8988T (cell line): Measurements from ENCODE around the gene NTM.

Experiments used
- DNase-seq: peaks from one replicate; pipeline ENCODE4 v3.0.0; 2011

NTM gene

DNA sequence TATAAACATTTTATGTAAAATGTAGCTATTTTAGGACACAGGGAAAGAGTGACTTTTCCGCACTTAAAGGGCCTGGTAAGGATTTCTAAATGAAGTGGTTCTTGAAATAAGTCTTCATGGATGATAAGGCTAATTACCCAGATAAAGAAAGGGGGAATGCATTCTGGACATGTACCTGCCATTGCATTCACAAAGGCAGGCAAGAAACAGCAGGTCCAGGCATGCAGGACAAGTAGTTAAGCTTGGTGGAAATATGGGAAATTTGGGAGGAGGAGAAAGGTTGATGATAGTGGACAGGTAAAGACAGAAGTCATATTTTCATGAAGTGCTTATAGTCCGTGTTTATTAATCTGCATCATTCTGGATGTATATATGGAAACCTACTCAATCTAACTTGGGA lies 621.2 kb downstream of the NTM start:
- DNase-seq = no peak

DNA sequence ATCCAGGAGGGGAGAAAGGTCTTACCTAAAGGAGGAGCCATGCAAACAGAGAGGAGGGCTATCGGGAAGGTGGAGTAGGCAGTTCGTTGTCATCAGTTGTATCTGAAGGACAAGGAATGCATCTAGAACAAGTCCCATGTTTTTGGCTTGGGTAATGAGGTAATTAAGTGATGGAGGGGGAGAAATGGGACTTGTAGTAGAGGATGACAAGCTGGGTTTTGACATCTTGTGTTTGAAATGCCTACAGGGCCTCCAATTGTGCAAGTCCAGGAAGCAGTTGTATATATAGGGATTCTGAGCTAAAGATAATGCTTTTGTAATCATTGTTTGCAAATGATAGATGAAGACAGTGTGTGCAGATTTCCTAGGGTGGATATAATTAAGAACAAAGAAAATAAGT lies 622.8 kb downstream of the NTM start:
- no peak for DNase-seq

DNA sequence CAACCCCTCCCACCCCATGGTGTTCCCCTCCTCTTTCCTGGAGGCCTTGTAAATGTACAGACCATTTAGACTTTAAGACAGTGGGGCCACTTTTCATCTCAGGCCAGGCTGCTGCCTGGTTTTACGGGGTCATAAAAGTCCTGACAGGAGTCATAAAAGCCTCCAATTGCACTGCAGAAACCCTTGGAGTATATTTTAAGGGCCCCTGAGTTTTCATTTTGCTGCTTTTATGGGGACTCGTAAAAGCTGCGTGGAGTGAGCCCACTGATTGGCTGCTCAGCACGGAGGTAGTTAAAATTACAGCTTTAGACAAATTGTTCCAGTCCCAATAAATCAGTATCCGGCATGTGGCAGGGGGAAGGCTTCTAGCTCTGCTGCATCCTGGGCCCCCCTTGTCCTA lies 627.6 kb downstream of the NTM start:
- no peak for DNase-seq

DNA sequence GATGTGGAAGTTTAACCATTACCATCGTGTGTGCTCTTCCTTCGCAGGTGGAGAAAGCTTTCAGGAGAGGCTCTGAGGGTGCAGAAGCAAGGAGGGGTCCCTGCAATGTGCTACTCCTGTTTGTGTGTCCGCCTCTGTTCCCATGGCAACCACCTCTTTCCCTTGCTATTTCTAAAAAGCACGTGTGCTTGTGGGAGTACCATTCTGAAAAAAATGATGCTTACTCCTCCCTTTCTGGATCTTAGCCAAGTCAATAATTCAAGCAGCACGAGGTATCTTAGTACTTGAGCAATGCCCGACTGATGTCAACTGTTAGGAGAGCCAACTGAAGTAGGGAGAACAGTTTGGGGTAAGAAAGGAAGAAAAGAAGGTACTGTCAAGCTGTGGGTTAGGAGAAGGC lies 628.7 kb downstream of the NTM start:
- no peak for DNase-seq

DNA sequence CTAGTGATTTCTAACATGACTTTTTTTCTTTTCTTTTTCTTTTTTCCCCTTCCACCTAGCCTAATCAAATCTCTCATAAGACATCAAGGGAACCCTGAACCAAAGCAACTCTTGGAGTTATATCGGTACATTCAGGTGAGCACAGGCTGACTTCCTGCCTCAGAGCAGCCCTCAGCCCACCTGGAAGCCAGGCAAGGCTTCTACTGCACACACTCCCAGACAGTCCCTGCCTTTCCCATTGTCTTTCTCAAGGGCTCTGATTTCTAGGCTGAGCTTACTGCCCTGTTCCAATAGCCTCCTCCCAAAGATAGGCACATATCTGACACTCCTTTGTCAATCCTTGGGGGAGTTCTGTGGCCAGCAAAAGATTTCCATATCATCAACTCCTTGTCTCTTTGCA lies 629.5 kb downstream of the NTM start:
- no peak for DNase-seq

DNA sequence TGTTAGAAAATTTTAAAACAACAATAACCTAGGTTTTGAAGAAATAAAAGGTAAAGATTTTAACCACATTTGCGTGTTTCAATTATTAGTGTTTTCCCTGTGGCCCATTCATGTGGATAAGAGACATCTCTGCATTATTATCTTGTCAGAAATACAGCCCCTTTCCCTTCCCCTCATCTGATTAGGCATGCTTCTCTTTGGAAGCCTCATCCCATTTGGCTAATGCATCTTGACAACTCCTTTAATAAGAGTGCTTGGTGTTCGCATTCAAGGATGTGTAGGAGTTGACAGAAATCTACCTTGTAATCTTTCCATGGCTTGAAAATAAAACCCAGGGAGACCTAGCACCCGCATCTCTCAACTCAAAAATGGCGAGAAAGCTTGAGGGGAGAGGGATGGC lies 635.5 kb downstream of the NTM start:
- DNase-seq = no peak

DNA sequence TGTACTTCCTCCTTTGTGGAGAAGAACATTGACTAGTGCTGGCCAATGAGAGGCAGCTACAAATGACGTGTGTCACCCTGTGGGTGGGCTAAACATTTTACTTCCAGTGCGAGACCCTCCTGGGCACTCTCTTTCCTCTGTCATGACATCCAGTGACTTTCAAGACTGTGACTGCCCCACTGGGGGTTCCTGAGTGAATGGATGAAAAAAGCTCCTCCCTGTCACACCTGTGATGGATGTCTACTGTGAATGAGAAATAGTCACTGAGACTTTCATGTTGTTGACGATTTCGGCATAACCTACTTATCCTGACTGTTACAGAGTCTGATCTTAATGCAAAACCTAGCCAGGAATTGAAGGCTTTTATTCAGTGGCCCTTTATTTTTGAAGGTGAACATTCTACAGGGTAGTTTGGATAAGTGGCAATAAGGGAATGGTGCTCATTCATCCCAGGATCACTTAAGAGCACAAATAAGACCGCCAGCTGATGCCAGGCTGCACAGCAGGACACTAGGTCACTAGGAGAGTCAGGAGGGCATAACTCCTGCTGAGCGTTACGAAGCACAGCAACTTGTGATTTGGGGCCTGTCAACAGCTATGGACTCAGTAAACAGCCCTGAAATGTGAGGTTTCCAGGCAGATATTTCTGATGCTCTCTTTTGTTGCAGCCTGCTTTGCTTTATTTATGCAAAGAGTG lies 636.6 kb downstream of the NTM start:
- DNase-seq = no peak

DNA sequence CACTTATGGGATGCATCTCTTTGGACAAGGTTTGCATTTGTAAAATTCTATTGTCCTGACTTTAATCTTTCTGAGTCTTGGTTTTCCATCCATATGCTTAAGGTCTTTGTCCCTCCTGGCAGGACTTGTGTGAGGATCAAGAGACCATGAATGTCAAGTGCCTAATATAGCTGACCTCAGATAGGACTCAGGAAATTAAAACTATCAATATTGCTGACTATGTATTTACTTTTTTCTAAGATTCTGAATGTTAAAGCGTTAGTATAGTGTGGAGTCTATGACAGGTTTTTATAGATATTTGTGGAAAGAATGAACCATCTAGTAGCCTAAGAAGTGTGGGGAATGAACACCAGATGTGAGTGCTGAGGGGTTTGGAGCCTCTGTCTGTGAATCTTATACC lies 637.8 kb downstream of the NTM start:
- no peak for DNase-seq

DNA sequence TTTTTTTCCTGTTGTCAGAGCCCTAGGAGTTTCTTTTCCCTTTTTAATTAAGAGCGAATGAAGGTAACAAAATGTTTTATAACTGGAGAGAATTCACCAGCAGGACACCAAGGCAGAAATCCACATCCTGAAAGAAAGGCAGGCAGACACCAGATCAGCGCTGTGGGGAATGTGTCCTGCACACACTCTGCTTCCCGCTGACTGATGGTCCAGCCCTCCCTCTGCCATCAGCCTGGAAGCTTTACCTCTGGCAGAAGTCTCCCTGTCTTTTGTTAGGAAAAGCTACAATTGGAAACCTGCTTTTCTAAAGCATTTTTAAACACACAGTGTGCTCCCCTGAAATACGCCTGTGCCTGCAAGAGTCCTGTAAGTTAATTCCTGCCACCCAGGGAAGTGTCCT lies 638.5 kb downstream of the NTM start:
- DNase-seq = no peak

DNA sequence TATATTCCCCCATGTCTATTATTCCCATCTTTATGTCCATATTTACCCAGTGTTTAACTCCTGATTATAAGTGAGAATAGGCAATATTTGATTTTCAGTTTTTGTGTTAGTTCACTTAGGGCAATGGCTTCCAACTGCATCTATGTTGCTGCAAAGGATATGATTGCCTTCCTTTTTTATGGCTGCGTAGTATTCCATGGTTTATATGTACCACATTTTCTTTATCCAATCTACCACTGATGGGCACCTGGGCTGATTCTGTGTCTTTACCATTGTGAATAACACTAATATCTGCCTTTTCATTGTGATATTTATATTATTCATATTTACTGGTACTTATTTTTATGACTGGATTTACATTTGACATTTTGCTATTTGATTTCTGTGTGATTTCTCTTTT lies 649.6 kb downstream of the NTM start:
- DNase-seq = no peak

DNA sequence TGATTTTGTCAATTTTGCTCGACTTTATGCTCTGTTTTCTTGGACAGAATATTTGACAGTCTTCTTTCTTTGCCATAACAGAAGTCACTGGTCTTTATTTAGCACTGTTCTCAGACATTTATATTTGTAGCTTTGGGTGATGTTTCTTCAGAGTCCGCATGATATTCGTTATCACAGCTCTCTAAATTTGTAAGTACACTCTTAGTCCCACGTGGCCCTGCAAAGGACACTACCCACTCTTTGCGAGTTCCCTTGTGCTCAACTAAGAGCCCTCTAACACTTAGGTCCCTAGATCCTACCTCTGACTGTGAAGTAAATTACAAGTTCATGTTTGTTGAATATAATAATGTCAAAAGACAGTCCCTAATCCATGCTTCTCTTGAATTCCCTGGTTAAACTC lies 651.9 kb downstream of the NTM start:
- no peak for DNase-seq

DNA sequence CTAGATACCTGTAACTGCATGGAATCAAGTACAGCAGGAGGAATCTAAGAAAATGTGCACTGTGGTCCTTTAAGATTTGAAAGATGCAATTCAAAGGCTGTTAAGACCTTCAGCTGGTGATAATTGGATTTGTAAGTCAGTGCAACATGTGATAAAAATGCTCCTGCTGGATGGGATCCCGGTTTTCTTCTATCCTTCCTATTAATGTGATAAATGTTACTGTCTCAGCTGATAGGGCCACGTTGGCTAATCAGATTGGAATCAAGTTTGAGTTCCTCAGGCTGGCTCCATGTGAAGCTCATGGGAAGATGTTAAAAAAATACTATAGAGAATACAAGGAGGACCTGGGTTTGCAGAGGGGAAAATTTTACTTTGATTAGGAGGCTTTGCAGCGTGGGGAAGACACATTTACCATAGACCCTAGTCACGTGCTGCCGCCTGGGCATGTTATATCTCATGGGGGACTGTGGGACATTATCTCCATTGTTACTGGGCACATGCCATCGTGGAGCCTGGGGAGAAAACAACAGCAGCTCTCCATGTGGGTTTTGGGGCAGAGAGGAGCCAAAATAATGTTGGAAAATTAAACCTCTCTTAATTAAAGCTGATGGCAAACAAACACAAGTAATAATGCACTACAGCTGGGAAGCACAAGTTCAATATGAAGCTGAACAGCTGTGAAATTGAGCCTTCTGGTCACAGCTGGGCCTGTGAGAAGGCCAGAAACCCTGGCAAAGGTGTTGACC lies 652.5 kb downstream of the NTM start:
- no peak for DNase-seq

DNA sequence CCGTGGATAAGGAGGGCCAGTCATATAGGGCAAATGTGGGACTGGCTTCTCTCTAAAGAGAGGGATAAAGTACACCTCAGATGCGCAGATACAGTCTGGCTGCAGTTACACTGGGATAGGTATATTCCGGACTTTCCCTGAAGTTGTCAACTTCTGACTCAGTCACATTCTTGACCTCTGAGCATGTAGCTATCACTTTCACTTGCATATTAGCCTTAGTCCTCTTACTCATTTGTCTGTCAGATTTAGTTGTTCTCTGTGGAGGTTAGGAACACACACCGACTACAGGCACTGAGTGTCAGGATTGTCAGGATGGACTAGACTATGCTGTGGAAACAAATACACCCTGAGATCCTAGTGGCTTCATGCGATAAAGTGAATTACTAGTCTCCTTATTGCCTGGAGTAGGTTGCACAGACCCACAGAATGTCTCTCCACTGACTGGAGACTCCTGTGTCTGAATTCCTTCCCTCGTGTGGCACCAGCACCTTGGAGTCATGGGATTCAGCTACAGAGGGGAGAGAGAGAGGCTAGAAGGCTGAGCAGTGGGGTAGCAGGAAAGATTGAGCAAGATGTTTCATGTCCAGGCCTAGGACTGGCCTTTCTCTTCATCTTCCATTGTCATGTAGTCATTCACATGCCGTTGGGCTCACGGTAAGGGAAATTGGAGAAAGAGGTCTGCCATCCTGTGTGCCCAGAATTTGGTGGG lies 654.3 kb downstream of the NTM start:
- no peak for DNase-seq

DNA sequence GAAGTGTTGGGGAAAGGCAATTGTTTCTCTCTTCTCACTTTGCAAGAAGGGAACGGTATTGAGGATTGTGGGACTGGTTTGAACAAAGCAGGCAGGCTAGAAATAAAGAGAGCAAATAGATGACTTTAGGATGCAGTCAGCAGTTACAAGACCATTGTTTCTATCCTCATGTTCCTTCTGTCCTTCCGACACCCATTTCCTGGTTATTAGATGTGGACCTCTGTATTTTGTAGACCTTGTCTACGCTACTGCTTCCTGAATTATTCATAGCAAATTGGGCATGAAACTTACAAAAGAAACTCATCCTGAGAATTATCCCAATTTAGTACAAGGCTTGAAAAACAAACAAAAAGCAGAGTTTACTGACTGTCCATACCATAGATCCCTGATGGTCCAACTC lies 656.3 kb downstream of the NTM start:
- no peak for DNase-seq

DNA sequence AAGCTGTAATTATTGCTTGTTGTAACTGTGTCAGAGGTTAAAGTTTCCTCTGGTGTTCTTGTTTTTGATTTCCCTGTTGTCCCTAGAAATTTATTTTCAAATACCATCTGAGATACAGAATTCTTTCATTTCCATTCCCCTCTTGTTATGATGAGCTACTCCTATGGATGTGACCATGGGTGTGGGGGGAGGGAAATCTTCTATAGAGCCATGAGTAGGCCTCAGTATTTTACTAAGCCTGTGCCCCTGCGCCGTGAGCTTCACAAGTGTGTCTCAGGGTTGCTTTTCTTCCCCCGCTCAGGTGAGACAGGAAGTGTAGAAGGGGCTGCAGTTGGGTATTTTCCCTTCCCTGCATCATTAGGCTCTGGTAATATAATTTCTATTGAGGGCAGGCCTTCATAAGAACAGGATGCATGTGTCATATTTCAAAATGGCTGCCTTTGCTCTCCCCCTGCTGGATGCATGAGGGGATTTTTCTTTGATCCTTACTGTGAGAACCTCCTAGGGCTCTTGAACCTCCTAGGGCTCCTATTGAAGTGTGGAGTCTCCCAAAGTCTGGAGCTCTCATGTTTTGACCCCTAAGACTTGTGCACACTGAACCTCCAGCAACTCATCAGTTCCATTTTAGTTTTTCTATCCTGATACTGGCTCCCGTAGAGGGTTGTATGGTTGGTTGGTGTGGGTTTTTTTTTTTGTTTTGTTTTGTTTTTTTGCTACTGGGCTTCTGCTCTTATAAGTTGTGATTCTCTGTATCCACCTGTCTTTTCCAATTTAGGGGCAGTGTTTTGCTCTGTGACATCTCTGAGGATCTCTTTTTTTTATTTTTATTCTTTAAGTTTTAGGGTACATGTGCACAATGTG lies 658.2 kb downstream of the NTM start:
- DNase-seq = no peak

DNA sequence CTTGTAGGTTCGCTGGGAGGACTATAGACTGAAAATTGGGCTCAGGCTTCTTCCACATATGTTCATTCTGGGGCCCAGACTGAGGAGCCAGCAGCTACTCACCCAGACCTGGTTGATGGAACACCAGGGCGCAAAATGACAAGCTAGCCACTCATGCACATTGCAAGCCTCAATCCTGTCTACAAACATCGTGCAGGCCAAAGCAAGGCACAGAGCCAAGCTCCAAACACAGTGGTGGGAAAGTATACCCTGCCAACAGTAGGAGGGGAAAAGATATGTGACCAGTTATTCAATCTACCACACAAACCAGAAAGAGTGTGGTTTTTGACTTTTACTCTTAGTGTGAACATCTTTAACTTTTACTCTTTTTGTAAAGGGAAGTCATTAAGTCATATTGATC lies 660.5 kb downstream of the NTM start:
- DNase-seq = no peak

DNA sequence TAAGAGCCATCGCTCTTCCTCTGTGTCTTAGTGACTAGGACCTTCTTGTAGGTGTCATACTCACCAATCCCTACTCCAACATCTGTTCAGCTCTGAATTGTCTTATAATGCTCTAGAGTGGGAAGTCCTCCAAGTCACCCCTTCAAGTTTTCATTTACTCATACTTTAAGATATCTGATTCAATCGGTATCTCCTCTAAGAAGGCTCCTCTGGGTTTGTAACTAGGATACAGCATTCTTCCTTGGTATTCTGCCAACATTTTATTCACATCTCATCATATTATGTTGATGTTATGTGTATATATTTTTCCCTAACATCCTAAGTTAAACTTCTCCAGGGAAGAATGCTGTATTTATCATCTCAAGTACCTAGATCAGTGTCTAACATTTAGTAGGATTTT lies 662.1 kb downstream of the NTM start:
- DNase-seq = no peak

DNA sequence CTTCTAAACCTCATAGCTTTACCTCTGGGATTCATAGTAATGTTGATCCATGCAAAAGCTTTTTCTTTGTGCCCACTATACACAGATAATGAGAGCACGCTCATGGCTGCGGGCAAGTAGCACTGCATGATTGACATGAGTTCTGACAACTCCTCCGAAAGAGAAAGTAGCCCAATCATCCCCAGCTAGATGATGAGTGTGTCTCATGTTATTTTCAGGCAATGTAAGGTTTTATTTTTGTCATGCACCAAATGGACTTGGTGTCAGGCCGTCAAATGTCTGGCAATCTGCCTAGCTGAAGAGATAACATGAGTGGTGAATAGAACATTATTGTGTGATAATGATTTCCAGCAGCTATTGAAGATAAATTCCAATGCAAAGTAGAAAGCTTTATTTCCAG lies 662.6 kb downstream of the NTM start:
- no peak for DNase-seq

DNA sequence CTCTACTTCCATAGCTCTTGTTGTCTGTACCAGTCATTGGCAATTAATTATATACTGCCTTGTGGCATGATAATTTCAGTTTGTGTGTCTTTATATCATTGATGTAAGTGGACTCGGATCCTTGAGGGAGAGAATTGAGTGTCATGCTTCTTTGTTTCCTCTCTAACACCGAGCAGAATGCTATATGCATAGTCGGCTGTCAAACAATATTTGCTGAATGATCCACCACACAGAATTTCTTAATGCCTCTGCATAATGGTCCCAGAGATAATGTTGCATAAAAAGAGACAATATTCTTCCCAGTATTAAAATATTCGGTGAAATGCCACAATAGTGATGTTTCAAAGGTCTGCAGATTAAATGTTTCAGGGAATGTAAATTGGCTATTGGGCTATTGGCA lies 664.8 kb downstream of the NTM start:
- DNase-seq = no peak

DNA sequence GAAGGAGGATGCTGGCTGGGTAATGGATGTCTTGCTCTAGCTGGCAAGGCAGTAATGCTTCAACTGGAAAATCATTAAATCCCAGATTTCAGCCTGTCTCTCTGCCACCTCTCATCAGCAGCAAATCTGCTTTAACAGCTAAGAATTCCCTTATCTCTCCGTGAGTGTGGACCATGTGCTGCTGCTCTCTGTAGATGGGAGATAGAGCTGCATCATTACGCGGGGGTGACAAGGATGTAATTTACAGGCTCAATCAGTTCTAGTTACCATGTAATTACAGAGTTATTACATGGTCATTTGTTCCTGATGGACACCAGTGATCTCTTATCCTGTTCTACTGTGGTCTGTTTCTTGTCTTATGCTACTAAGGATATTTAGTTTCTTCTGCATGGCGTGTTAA lies 665.4 kb downstream of the NTM start:
- no peak for DNase-seq

DNA sequence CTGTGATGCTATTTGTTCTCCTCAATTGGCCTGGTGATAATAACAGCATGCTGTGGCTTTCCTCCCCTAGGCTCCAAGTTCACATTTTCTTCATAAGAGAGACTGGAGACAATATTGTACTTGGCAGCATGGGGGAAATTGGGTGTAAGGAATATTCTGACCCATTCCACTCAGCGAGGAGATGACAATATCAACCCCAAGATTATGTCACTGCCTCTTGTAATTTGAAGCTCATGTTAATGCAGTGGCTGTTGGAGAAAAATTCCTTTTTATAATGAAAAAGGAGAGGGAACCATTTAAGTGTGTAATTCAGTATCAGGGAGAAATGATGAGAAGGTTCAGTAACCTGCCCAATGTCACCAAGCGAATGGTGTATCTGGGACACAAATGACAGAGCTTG lies 665.8 kb downstream of the NTM start:
- DNase-seq = no peak

DNA sequence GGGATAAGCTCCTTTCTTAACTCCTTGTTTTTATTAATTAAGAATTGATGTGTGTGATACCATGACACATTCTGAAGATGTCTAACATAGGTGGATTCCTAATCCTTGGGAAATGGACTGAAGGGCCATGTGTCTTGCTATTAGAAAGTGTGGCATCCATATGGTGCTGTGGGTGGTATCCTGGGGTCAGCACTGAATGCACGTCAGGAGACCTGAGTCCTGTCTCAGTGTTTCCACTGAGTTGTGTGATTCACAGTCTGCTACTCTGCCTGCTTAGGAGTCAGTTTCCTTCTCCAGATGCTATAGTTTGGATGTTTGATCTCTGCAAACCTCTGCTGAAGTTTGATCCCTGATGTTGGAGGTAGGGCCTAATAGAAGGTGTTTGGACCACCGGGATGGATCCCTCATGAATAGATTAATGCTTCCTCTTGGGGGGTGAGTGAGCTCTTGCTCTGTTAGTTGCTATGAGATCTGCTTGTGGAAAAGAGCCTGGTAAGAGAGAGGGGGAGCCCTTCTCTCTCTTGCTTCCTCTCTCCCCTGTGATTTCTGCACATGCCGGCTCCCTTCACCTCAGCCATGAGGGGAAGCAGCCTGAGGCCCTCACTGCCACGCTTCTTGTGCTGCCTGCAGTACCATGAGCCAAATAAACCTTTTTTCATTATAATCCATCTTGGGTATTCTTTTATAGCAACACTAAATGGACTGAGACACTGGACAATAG lies 666.5 kb downstream of the NTM start:
- DNase-seq = no peak

DNA sequence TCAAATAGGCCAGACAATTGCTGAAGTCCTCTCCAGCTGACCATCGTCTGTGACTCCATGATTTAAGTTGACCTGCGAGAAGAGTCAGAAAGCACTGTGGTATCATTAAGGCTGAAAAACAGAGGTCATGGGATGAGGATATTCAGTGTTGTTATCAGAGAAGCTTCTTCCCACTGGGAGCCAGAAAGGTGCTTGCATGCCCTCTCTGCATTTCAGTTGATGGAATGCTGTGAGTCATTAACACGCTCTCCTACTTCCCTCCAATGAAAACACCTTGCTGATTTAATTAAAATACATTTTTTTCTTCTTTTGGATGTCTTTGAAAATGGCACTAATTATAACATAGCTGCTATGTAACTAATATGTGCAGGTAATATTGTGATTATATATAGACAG lies 667.0 kb downstream of the NTM start:
- DNase-seq = no peak
